HEK293T (cell line): ENCODE data around the gene HMGB2.

Experiments used
- ARNT ChIP-seq: fragments of 450-650 bp; IDR thresholded peaks from 2 replicates; pipeline ENCODE4 v1.6.1; 2017; ENCODE audit warnings: mild to moderate bottlenecking
- BHLHE40 ChIP-seq: fragments of 450-650 bp; IDR thresholded peaks from 2 replicates; pipeline ENCODE4 v1.6.1; 2016; ENCODE audit warnings: mild to moderate bottlenecking, moderate library complexity, borderline replicate concordance
- ELF4 ChIP-seq: fragments of 450-650 bp; IDR thresholded peaks from 2 replicates; pipeline ENCODE4 v1.6.1; 2017; ENCODE audit warnings: antibody characterized with exemption
- FOXA1 ChIP-seq: fragments of 450-650 bp; IDR thresholded peaks from 2 replicates; pipeline ENCODE4 v1.6.1; 2016; ENCODE audit warnings: mild to moderate bottlenecking
- FOXK2 ChIP-seq: fragments of 450-650 bp; IDR thresholded peaks from 2 replicates; pipeline ENCODE4 v1.6.1; 2016; ENCODE audit warnings: mild to moderate bottlenecking
- FOXM1 ChIP-seq: fragments of 450-650 bp; IDR thresholded peaks from 2 replicates; pipeline ENCODE4 v1.6.1; 2017; ENCODE audit warnings: mild to moderate bottlenecking, borderline replicate concordance
- L3MBTL2 ChIP-seq: fragments of 450-650 bp; conservative IDR thresholded peaks from 2 replicates; pipeline ENCODE4 v1.6.1; 2016; ENCODE audit warnings: mild to moderate bottlenecking
- NFRKB ChIP-seq: fragments of 450-650 bp; IDR thresholded peaks from 2 replicates; pipeline ENCODE4 v1.6.1; 2016; ENCODE audit warnings: mild to moderate bottlenecking, moderate library complexity
- SP1 ChIP-seq: fragments of 450-650 bp; IDR thresholded peaks from 2 replicates; pipeline ENCODE4 v1.6.1; 2017
- SUZ12 ChIP-seq: fragments of 450-650 bp; IDR thresholded peaks from 2 replicates; pipeline ENCODE4 v1.6.1; 2016; ENCODE audit warnings: mild to moderate bottlenecking
- TARDBP ChIP-seq: fragments of 450-650 bp; IDR thresholded peaks from 2 replicates; pipeline ENCODE4 v1.6.1; 2016
- ZNF384 ChIP-seq: fragments of 450-650 bp; IDR thresholded peaks from 2 replicates; pipeline ENCODE4 v1.6.1; 2016
- TF ChIP-seq, protein P1 (sequence below): fragments of 450-650 bp; IDR thresholded peaks from 2 replicates; pipeline ENCODE4 v1.6.1; 2016

DNA sequence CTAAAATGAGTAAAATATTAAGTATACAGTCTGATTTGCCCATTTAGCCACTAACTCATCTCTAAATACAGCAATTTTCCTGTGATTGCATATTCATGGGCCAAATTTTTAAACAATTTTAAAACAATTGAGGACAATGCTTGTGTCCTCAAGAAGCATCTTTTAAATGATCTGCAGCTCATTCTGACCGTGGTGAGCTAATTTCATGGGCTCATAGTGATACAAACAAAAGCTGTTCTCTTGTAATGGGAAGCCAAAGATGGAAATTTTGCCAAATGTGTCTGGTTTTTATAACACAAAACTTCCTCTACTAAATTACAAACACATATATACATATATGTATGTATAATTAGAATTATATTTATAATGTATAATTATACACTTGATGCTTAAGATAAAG, 39.7 kb downstream of the HMGB2 start:
- TF ChIP-seq ARNT (no peak), ZNF384 (no peak), SP1 (no peak), BHLHE40 (no peak), FOXM1 (no peak), SUZ12 (no peak), L3MBTL2 (no peak), ELF4 (no peak), NFRKB (no peak), FOXK2 (no peak), TARDBP (no peak), FOXA1 (no peak)
- TF ChIP-seq, protein P1, sequence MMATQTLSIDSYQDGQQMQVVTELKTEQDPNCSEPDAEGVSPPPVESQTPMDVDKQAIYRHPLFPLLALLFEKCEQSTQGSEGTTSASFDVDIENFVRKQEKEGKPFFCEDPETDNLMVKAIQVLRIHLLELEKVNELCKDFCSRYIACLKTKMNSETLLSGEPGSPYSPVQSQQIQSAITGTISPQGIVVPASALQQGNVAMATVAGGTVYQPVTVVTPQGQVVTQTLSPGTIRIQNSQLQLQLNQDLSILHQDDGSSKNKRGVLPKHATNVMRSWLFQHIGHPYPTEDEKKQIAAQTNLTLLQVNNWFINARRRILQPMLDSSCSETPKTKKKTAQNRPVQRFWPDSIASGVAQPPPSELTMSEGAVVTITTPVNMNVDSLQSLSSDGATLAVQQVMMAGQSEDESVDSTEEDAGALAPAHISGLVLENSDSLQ = no peak
